Fibroblast of skin of back (primary cell): ENCODE data around the gene PAX2.

ENCODE experiments used
- DNase-seq: peaks from one replicate; pipeline ENCODE4 v3.0.0-alpha.2; 2013

Gene PAX2

DNA sequence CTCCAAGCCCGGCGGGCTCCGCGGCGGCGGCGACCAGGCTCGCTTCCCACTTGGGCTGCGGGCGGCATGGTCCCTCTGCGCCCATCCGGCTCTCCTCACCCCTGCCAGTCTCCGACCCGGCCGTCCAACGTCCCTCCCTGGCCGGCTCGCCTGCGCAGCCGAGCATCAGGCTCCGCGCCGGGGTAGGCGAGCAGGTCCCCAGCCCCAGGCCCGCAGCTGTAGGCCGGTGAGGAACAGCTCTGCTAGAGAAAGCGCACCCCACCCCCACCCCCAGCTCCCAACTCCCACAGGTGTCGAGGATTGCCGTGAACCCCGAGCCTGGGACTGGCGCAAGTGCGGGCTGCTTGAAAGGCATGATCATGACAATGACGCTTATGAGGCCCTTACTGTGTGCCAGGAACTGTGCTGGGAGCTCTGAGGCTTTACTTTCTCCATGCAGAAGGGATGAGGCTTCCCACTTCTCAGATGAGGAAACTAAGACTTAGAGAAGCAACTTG, 20.8 kb upstream of the PAX2 start:
- DNase-seq = no peak

DNA sequence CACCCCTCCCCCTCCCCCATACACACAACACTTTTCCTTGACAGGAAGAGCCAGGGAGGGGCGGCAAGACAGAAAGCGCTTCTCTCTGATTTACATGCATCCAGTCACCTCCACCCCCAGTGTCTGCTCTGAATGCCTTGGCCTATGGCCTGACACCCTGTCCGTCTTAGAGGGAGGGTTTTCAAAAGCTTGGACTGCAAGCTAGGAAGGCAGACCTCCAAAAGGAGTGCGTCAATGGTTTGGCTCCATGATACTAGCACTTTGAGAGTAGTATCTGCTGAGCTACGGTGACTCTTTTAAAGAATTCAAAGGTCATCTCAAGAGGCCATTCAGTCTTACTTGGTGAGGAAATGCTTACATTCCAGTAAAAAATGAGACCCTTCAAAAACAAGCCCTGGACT, 20.3 kb upstream of the PAX2 start:
- DNase-seq = peak; percentile 21

DNA sequence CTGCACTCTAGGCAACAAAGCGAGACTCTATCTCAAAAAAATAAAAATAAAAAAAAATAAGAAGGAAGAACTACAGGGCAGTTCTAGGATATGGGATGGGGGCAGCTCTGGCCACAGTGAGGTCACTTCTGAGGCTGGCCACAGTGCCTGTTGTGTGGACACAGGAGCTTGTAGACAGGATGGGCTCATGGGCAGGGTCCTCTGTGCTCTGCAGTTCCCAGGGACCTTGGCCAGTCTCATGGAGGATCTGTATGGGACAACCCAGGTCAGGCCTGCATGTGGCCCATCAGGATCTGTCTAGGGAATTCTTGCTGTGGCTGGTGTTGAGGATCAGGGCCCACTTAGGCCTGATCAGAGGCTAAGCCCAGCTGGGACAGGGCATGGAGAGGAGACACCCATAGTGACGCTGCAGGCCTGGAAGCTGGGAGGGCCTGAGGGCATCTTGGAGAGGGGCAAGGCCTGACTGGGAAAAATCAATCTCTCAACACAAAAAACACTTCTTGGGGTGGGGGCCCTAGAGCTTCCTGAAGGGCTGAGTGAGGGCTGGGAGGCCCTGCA, 19.4 kb upstream of the PAX2 start:
- no peak for DNase-seq

DNA sequence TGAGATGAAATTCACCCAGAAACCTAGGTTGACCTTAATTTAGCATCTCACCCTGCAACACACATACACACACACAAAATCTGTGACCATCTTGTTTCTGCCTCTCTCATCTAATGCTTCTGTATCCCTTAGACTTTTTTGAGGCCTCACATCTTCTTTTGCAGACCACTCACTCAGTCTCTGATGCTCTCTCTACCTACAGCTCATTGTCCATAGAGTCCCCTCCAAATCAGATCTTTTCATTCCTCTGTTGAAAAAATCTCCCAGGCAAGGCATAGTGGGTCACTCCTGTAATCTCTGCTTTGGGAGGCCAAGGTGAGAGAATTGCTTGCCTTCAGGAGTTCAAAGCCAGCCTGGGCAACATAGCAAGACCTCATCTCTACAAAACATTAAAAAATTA, 17.6 kb upstream of the PAX2 start:
- no peak for DNase-seq

DNA sequence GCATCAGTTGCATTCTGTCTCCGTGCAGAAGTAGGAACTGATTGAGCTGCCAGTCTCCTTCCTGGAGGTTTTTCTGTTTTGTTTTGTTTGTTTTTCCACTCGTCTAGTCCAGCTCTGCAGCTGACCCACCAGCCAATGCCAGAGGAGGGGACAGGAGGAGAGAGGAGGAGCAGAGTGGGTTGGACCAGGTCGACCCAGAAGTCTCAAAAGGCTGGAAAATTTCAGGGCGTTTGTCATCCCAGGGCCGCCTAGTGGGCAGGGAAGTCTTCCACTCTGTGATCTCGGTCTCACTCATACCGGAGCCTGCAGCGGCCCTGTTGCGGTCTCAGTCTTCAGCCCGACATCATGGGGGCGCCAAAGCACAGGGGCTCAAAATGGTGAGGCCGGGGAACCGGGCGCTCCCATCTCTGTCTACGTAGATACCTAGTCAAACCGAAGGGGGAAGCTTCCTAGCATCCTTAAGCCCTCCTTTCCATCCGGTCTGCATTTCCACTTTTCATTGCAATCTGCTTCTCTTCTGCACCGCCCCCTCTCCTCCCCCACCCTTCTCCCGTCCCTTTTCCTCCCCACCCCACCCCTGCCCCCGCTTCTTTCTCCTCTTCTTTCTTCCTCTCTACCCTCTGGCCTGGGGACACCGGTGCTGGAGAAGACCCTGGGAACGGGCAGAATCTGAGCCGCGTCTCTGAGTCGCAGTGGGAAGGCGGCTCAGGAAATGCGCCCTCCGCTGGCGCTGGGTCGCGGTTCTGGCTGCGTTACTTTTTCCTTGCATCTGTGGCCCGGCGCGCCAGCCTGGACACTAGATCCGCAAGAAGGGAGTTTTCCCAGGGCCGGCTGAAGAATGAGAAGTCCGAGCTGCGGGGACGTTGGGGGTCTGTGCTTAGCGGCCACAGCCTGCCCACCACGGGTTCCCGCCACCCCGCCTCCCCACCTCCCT, 16.2 kb upstream of the PAX2 start:
- DNase-seq = peak; percentile 30

DNA sequence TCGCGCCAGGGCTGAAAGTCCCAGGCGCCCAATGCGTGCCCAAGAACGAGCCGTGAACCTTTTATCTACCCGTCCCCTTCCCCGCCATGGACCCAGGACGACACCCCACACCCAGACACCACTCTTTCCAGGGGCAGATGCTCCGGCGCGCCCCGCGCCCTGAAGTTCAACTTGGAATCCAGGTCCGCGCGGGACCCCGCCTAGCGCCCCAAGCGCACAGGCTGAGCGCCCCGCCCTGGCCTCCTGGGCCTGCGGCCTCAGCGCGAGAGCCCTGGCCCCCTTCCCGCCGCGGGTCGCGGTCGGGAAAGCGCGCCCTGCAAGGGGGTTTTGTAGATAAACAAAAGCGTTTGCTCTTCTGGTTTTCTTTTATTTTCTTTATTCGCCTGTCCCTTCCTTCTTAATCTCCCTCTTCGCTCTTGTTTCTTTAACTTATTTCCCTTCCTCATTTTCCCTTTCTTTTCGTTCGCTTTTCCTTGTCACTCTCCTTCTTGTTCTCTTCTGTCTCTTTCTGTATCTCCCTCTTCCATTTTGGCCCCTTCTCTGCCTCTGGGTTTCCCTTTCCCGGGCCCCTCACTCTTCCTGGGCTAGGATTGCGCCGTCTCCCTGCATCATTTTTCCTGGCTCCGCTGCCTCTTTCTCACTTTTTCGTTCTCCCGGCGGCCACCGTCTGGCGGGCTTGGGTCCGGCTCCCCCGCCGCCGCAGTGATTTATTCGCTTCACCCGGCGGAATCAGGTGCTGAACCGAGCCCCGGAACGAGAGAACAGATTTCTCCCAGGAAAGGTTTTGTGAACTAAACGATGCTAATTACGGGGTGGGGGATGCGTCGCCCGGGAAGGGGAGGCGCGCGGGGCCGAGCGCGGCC, 15.3 kb upstream of the PAX2 start:
- DNase-seq = no peak

DNA sequence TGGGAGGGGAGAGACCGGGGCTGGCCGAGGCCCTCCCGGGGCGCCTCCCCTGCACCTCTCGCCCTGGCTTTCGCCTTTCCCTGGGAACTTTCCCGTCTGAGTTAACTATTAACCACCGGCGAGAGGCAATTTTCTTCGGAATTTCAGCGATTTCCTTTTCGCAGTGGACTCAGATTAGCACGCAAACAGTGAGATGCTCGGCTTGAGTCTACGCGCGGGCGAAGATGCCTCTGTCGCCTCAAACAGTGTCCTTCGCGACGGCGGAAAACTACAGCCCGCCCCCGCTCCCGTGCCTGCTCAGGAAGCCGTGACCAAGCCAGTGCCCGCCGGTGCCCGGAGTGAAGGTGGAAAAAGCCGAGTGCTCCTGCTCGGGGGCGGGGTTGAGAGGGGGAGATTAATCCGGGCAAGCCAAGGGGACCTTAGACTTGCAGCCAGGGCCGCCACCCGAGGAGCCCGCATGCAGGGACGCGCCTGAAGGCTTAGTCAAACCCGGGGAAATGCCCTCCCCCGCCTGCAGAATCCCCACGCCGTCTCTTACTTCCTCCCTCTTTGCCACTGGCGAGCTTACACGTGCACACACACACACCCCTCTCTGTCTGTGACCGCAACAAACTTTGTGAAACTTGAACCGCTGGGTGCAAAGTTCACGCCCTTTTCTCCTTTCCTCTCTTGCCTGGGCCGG, 14.5 kb upstream of the PAX2 start:
- DNase-seq = peak; percentile 55

DNA sequence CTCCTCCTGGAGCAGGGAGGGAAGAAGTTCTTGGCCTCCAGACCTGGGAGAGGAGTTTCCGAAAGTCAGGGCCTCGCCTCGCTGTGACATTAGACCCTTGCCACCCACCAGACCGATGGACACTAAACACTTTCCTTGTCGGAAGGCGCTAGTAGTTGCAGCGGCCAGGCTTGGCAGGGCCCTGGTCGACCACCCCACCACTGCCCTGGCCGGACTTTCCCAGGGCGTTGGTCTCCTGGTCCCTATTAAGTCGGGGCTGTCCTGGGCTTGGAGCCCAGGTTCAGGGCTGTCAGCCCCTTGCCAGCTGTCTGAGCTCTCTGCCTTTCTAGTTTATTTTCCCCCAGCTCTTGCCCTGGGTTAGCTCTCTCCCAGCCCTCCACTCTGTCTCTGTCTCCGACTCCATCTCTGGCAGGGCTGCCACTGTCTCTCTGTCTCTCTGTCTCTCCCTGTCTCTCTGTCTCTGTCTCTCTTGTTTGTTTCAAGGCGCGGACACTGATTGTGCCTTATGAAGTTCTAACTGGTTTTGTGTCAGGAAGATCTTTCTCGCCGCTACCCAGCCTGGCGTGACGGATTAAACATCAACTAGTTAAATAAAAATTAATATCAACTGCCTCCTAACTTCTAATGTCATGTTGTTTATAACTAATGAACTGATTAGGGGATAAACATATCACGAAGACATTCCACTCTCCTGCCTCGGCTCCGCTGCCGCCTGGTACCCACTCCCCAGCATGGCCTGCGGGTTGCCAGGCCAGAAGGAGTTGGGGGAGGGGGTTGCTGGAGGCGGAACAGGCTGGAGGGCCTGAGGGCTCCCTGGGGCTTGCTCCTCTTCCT, 13.8 kb upstream of the PAX2 start:
- DNase-seq = no peak

DNA sequence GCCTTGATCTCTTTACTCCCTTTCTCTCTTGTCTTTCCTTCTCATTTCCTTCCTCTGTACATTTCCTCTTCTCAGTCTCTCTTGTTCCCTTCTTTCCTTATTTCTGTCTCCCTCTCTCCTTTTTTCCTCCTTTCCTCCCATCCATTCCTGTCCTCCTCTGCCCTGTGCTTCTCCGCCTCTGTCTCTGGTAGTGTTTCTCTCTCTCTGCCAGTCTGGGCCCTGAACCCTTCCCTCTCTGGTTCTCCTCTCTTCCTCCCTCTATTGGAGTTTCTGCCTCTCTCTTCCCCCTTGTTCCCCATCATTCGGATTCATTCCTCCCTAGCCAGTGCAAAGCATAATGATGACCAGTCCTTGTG, 13.2 kb upstream of the PAX2 start:
- no peak for DNase-seq

DNA sequence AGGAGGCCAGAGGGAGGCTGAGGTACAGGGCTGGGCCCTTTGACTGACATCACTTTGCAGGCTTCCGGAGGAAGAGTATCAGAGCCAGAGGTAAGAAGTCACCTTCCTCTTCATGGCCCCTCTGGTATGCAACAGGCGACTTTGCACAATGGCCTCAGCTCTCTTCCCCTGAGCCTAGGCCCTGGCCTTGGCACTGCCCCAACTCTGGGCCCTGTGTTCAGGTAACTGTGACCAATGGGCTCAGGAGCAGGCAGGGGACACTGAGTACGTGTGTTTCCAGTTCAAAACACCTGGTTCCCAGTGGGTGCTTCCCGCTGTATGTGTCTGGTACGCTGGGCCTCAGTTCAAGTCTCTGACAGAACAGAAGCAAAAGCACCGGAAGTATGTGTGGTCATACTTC, 12.1 kb upstream of the PAX2 start:
- no peak for DNase-seq

DNA sequence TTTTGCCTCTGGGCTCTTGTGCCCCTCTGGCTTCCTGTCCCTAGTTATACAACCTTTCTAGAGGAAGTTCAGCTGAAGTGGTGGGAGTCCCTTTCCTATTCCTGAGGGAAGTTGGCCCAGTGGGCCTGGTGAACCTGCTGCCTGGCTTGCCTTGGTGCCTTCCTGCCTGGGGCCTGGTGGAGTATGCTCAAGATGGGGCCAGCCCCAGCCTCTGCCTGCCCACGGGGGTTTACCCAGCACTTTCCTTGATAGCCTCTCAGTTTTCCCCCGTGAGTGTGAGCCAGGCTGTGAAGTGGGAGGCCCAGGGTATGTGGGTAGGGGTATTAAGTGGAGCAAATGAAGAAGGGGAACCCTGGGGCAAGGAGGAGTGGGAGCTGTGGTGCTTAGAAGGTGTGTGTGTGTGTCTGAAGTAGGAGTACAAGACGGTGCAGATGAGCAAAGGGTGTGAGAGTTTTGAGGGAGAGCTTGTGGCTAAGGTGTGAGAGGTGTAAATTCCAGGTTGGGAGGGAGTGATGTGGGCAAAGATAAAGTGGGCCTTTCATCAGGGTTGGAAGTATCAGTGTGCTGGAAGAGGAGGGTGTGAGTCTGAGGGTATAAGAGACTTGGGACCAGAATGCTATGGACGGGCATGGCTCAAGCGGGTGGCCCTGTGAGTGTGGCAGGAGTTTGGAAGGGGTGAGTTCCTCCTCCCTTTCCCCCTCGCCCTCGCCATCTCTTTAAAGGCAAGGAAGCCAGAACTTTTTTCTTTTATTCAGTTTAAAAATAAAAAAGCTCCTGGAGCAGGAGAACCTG, 10.9 kb upstream of the PAX2 start:
- no peak for DNase-seq

DNA sequence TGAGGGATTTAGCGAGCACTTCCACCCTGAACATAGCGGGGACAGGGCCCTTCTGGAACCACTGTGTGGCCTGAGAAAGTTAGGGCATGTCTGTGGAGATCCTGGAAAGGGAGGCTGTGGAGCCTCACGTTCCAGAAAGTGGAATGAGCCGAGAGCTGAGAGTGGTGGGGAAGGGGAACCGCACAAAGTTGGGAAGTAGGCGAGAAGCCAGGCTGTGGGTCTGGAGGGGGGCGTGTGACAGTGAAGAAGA, 10.4 kb upstream of the PAX2 start:
- no peak for DNase-seq

DNA sequence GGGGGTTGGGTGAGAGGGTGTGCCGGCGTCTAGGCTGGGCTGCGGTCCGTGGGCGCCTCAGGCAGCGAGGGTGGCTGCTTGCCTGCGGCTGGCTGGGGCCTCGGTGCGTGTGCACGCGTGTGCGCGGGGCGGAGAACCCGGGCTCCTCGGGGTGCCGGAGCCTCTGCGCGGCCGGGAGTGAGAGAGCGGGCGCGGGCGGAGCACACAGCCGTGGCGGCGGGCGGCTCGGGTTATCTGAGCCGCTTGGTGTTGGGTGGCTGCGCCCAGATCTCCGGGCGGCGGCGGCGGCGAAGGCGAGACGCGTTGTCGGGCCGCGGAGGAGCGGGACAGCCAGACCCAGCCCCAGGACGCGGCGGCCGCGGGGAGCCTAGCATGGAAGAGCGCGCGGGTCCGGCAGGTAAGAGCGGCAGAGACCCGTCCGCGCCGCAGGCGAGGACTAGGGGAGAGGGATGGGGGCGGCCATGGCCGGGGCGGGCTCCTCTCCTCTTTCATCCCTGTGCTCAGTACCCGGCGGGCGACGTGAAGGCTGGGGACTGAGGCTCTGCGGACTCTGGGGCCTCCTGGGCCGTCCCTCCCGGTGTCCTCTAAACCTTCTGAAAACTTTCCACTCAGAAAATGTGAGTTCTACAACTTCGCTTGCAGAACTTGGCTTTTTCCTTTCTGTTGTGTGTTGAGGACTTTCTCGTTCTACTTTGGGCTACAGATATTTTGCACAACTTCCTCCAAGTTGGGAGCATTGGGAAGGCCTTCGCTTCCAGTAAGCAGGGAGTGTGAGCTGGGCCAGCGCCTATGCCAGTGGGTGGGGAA, 9.8 kb upstream of the PAX2 start:
- DNase-seq = no peak

DNA sequence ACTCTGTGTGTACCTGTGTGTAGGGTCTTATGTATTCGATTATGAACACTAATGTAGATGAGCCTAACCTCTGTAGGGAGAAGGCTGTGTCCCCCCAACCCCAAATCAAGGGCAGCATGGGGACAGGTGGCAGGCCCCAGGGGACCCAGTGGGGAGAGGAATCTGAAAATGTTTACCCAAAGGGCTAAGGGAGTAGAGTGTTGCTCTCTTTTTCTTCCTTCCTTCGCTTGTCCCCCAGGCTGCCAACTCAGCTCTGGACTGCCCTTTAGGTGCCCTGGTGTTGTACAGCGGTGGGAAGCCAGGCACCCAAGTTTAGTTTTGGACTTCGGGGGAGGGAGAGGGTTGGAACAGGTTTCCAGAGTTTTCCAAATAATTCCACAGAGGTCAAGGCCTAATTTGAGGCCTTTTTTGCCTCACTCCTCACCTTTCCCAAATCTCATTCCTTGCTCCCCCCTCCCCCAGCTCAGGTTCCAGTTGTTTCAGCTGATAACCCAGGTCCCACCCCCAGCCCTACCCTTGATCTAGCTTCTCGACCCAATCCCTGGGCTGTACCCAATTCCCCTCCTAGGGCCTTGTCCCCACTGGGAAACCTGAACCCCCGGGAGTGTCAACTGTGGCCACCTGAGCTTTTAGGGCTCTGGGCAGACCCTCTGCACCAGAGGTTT, 9.1 kb upstream of the PAX2 start:
- no peak for DNase-seq

DNA sequence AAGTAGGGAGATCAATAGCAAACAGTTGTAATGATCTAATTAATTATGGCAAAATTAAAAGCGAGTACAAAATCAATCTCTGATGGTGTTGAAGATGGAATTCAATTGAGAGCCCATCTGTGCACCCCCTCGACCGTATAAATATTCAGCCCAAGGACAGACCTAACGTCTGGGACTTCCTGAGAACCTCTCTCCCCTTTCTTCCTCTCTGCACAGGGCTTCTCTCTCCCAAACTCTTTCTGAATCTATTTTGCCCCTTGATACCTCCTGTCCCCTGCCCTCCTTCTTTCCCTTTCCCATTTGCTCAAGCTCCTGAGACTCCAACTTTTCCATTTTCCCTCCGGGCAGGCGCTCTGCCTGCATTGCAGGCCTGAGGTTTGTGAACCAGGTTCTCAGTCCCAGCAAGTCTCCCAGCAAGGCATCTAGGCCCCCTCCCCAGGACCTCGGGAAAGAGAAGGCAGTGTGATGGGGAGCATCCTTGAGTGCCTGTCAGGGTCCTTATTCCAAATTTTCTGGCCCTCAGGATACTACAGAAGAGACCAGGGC, 8.5 kb upstream of the PAX2 start:
- no peak for DNase-seq

DNA sequence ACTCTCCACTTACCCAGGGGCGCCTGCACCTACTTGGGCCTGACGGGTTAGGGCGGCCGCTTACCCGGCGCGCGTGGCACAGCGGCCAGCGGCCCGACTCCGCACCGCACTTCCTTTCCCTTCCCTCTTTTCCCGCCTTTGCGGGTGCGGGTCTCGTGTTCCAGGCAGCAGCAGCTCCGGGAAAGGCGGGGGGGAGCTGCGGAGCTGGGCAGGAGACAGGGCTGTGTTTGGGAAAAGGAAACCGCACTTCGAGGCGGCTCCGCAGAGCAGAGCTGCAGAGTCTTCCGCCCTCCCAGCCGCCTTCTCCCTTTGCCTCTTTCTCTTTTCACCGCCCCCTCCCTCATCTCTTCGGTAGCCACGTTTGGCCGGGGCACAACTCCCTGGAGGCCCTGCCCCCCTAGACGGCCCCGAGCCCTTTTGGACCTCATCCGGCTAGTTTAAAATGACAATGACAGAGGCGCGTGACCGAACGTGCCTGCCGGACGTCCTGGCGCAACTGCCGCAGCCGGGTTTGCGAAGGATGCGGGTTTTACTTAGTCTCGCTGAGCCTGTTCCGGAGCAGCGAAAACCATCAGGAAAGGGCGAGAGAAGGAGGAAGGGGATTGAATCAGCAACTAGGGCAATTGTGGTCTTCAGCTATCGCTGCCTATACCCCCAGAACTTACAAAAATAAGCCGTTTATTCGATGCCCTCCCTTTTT, 7.9 kb upstream of the PAX2 start:
- DNase-seq = no peak

DNA sequence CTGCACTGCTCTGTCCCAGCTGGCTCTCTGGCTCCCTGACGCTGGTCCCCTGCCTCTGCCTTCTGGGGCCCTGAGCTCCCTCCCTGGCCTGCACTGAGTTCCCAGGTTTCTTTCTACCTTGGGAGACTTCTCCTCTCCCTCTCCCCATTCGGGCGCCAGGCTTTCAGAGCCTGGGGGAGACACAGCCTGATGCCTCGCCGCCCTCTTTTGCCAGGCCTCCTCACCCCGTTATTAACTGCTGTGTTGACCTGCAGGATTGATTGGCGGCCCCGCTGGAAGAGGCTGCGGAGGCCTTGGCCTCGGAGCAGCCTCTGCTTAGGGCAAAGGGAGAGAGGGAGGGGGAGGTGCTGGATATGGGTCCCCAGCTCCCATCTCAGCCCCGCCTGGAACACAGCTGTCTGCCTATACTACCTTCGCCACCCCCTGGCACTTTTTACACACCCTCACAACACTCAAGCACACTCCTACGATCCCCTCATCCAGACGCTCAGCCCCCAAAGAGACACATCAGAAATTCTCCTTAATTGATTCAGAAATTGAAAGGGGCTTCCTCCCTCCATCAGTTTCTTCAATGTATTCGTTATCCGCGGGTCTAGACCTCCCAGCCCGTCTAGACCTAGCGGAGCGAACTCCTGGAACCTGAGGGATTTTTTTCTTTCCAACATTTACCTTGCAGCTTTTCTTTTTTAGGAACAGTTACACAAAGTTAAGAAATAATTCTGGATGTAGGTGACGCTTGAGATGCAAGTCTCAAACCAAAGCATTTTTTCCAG, 7.1 kb upstream of the PAX2 start:
- DNase-seq = no peak
